T-helper 1 cell treated with Interleukin-12 subunit alpha and Interleukin-12 subunit beta and Interleukin-4 antibody, amounts not matched to agents 30 μg/mL and 1 μg/mL, for 36 hours (primary cell): ENCODE results near the gene DPYD.
"Not testable (repeated sequence)": the region's sequence is repeated elsewhere in the genome, so short reads cannot be mapped to it uniquely, and the experiment has no call there.

Source experiments
- H3K27ac Mint-ChIP-seq: one replicate; pipeline ENCODE4 v1.8.0; 2021; ENCODE audit warnings: mild to moderate bottlenecking, mixed read lengths
- H3K27me3 Mint-ChIP-seq: one replicate; pipeline ENCODE4 v1.8.0; 2021; ENCODE audit warnings: low read depth, mixed read lengths
- H3K36me3 Mint-ChIP-seq: one replicate; pipeline ENCODE4 v1.8.0; 2021; ENCODE audit warnings: low read depth, mixed read lengths
- H3K4me1 Mint-ChIP-seq: one replicate; pipeline ENCODE4 v1.8.0; 2021; ENCODE audit warnings: low read depth, mixed read lengths
- H3K4me3 Mint-ChIP-seq: one replicate; pipeline ENCODE4 v1.8.0; 2021; ENCODE audit warnings: mild to moderate bottlenecking, moderate library complexity, mixed read lengths
- H3K9me3 Mint-ChIP-seq: one replicate; pipeline ENCODE4 v1.8.0; 2021; ENCODE audit warnings: mixed read lengths

DPYD gene

DNA sequence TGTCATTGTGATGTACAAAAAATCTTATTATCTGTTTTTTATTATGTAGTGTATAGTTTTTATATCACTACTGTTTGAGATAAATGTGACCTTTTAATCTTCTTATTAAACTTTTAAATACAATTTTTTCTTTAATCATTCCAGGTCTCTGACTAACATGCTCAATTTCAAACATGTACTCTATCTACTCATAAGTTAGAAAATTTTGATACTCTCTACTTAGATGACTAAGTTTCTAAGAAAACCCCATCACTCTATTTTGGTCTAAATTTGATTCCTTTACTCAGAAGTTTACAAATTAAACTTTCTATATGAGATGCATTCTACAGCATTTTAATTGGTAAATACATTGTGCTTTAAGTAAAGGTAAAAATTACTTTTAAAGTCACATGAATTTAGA is 655.2 kb downstream of the DPYD start:
- Mint-ChIP-seq H3K4me1 (no peaks in the 10 kb centered on the region), H3K4me3 (no peak overlapping the region), H3K36me3 (peaks cover 3% of the 10 kb centered on the region), H3K9me3 (no peaks in the 10 kb centered on the region), H3K27ac (no peak overlapping the region), H3K27me3 (no peaks in the 10 kb centered on the region)

DNA sequence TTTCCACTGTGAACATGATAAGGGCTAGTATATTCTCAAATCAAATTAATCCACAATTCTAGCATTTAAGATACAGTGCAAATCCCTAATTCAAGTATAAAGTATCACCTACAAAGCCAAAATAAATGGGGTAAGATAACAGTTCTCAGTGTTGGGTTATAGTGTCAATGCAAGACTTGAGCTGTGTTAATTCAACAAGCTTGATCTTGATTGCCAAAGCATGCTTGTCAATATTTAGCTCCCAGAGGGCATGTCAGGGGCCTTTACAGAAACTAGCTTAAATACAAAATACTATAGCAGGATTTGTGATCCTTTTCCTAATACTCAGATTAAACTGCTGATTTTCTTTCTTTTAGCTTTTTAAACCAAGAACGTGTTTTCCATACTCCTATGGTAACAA is 658.0 kb downstream of the DPYD start:
- H3K27ac Mint-ChIP-seq = no peak overlapping the region
- H3K9me3 Mint-ChIP-seq = no peaks in the 10 kb centered on the region
- peaks cover 3% of the 10 kb centered on the region for H3K36me3 Mint-ChIP-seq
- H3K4me1 Mint-ChIP-seq = no peaks in the 10 kb centered on the region
- no peaks in the 10 kb centered on the region for H3K27me3 Mint-ChIP-seq
- H3K4me3 Mint-ChIP-seq = no peak overlapping the region

DNA sequence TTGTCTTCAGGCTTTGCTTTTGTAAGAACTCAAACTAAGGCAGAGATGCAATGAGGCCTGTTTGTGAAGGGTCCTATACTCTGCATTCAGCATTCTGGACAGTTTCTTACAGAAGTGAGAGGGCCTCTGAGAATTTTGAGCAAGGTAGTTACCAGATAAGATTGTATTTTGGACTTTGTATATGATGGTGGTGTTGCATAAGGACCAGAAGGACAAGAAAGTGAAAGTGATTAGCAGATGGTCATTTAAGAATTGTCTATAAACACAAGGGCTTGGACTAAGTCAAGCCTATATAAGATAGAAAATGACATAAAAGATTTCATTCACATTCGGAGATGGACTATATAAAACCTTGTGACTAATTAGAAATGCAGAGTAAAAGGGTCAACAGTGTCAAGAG is 662.2 kb downstream of the DPYD start:
- Mint-ChIP-seq H3K27ac (no peak overlapping the region), H3K4me1 (peaks cover 2% of the 10 kb centered on the region), H3K9me3 (no peaks in the 10 kb centered on the region), H3K27me3 (no peaks in the 10 kb centered on the region), H3K36me3 (no peaks in the 10 kb centered on the region), H3K4me3 (no peak overlapping the region)

DNA sequence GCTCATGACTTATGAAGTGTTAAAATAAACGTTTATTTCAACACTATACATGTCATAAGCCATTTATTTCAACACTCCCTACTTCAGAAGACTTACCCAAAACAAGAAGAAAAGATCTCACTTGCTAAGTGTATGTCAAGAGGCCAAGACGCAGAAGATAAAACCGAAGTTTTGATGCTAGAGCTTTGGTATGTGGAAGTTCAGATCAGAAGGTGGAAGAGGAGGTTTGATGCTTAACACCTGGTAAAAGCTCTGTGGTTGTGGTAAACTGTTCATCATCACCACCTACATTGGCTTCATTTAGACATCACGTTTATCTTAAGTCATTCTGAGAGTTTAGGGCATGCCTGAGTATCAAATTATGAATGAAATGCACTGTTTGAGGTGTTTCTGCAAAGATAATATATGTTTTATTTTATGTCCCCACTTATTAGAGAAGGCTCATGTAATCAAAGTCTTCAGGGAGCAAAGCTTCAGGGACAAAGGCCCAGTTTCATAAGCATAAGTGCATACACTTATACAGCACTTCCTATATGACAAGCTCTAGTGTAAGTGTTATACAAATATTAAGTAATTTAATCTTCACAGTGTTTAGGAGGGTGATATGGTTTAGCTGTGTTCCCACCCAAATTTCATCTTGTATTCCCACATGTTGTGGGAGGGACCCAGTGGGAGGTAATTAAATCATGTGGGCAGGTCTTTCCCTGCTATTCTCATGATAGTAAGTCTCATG is 665.9 kb downstream of the DPYD start:
- H3K27ac Mint-ChIP-seq = no peak overlapping the region
- no peak overlapping the region for H3K4me3 Mint-ChIP-seq
- peaks cover 2% of the 10 kb centered on the region for H3K4me1 Mint-ChIP-seq
- H3K36me3 Mint-ChIP-seq = no peaks in the 10 kb centered on the region
- H3K27me3 Mint-ChIP-seq = no peaks in the 10 kb centered on the region
- no peaks in the 10 kb centered on the region for H3K9me3 Mint-ChIP-seq

DNA sequence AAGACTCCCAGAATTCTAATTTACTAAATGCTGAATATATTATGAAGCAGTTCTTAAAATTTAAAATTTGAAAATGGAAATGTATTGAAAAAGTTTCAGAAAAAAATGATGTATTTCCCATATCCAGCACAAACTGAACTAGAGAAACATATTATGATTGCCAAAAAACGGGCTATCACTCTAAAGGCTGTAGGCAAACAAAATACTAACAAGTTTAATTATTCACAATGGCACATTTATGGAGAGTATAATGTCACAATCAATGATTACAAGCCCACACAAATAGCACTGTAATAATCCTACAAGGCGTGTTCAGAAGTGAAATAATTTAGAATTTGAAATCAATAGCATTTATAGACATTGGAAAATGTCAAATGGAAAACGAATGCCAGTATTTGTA is 667.9 kb downstream of the DPYD start:
- Mint-ChIP-seq H3K4me1 (peaks cover 2% of the 10 kb centered on the region), H3K9me3 (peaks cover 4% of the 10 kb centered on the region), H3K27ac (no peak overlapping the region), H3K36me3 (no peaks in the 10 kb centered on the region), H3K27me3 (no peaks in the 10 kb centered on the region), H3K4me3 (no peak overlapping the region)

DNA sequence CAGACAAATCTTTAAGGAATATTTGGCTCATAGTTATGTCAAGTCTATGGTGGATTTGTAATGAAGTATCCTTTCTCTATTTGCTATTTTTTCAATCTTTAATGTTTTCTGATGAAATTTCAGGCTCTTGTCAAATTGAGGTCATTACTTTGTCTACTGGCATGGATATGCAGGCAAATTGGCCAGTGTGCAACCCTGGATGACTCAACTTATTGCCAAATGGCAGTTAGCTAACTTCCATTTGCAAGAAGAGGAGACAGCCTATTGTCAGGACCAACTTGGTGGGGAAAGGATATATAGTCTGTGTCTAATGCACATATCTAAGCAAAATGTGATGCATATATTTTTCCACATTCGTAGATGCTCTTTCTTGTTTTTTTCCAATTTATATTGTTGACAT is 668.8 kb downstream of the DPYD start:
- Mint-ChIP-seq H3K27ac (no peak overlapping the region), H3K4me3 (no peak overlapping the region), H3K9me3 (peaks cover 4% of the 10 kb centered on the region), H3K27me3 (no peaks in the 10 kb centered on the region), H3K4me1 (peaks cover 2% of the 10 kb centered on the region), H3K36me3 (no peaks in the 10 kb centered on the region)

DNA sequence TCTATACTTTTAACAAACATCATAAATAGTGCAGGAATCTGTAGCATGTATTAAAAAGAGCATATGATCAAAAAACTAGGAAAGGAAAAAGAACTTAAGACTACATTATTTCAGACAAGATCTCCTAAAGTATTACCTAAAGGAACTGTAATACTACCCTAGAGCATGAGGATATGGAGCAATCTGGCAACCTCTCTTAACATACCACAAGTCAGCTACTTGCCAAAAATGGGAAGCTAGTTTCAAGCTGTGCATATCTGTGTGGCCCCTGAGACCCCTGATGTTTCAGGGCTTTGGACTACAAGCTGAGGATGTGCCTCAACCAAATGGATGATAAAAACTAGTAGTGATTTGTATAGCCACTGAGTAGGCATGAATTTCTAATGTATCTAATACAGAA is 673.6 kb downstream of the DPYD start:
- H3K27ac Mint-ChIP-seq = no peak overlapping the region
- H3K9me3 Mint-ChIP-seq = peaks cover 4% of the 10 kb centered on the region
- no peaks in the 10 kb centered on the region for H3K27me3 Mint-ChIP-seq
- no peaks in the 10 kb centered on the region for H3K36me3 Mint-ChIP-seq
- H3K4me3 Mint-ChIP-seq = no peak overlapping the region
- no peaks in the 10 kb centered on the region for H3K4me1 Mint-ChIP-seq

DNA sequence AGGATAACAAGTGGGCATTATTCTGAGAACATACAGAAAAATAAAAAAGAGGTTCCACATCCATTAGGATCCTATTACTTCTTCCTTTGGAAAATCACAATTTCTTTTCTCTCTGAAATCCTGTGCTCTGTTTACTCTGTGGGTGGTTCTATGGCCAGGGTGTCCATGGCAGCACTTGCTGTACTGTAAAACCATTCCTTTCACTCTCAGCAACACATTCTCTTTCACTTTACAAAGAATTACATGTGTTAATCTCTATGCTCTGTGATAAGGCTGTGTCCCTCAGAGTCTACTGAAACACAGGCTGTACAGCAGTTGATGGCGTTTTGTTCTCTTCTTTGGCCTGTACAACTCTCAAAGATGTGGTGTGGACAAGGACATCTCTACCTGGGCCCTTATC is 675.2 kb downstream of the DPYD start:
- H3K36me3 Mint-ChIP-seq = no peaks in the 10 kb centered on the region
- H3K9me3 Mint-ChIP-seq = peaks cover 4% of the 10 kb centered on the region
- H3K4me1 Mint-ChIP-seq = no peaks in the 10 kb centered on the region
- no peak overlapping the region for H3K27ac Mint-ChIP-seq
- no peak overlapping the region for H3K4me3 Mint-ChIP-seq
- H3K27me3 Mint-ChIP-seq = no peaks in the 10 kb centered on the region

DNA sequence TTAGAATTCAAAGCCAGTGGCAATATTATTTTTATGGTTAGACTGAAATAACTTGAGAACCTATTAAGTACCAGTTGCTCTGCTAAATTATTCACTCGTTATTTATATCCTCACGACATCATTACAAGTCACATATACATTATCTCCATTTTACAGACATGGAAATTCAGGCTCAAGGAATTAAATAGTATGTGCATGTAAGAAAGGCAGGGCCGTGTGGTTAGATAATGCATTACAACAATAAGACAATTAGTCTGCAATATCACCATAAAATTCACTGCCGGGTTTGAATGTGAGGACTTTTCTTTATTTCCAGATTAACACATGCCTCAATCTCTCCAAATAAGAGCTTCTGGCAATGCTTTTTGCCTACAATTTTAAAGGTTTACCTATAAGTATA is 675.8 kb downstream of the DPYD start:
- no peak overlapping the region for H3K4me3 Mint-ChIP-seq
- H3K9me3 Mint-ChIP-seq = peaks cover 4% of the 10 kb centered on the region
- no peaks in the 10 kb centered on the region for H3K36me3 Mint-ChIP-seq
- H3K27ac Mint-ChIP-seq = no peak overlapping the region
- no peaks in the 10 kb centered on the region for H3K27me3 Mint-ChIP-seq
- H3K4me1 Mint-ChIP-seq = no peaks in the 10 kb centered on the region

DNA sequence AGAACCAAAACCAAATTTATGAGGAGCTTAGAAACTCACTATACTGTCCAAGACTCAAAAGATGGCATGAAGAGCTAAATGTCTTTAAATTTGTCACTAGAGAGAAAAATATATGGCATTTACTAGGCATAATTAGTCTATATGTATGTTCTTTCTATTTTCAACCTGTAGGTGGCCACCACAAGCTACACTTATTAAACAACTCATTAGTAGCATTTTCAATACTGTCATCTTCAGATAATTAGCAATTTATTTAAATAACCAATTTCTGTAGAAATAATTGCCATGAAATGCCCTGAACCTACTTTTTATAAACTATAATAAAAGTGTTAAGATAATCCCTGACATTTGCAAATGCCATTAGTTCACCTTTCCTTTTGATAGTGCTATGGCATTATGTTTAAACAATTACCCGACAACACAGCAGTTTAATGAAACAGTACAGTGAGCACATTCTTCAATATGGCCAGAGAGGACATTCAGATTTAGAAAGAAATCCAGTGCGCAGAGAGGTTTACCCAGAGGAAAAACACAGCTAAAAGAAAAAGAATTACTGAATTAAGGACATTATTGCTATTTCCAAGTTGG is 676.8 kb downstream of the DPYD start:
- H3K4me1 Mint-ChIP-seq = no peaks in the 10 kb centered on the region
- no peaks in the 10 kb centered on the region for H3K36me3 Mint-ChIP-seq
- no peak overlapping the region for H3K4me3 Mint-ChIP-seq
- peaks cover 4% of the 10 kb centered on the region for H3K9me3 Mint-ChIP-seq
- H3K27me3 Mint-ChIP-seq = no peaks in the 10 kb centered on the region
- H3K27ac Mint-ChIP-seq = no peak overlapping the region

DNA sequence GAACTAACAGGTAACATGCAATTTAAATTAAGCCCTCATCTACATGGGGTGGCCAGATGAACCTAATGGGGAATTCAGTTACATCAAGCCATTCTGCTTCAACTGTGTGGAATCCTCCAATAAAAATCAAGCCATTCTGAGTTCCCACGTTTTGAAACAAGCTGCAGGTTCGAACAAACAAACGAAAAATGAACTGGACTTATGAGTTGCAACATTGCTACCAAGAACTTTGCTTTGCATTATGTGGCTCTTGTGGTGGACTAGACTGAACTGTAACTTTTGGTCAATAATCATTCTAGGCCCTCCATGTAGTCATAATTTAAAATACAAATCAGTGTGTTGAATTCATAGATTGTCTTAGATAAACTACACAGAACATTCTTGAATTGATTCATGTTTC is 682.0 kb downstream of the DPYD start:
- H3K36me3 Mint-ChIP-seq = peaks cover under 1% of the 10 kb centered on the region
- H3K27ac Mint-ChIP-seq = no peak overlapping the region
- no peaks in the 10 kb centered on the region for H3K4me1 Mint-ChIP-seq
- no peaks in the 10 kb centered on the region for H3K27me3 Mint-ChIP-seq
- no peak overlapping the region for H3K4me3 Mint-ChIP-seq
- no peaks in the 10 kb centered on the region for H3K9me3 Mint-ChIP-seq

DNA sequence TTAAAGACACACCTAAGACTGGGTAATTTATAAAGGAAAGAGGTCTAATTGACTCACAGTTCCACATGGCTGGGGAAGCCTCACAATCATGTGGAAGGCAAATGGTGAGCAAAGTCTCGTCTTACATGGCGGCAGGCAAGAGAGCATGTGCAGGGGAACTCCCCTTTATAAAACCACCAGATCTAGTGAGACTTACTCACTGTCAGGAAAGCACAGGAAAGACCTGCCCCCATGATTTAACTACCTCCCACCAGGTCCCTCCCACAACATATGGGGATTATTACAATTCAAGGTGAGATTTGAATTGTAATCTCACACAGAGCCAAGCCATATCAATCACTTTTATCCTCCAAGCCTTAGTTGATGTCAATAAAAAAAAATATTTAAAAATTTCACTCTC is 689.5 kb downstream of the DPYD start:
- not testable (repeated sequence) for H3K9me3 Mint-ChIP-seq, H3K27me3 Mint-ChIP-seq, H3K4me1 Mint-ChIP-seq, H3K4me3 Mint-ChIP-seq, H3K36me3 Mint-ChIP-seq, H3K27ac Mint-ChIP-seq

DNA sequence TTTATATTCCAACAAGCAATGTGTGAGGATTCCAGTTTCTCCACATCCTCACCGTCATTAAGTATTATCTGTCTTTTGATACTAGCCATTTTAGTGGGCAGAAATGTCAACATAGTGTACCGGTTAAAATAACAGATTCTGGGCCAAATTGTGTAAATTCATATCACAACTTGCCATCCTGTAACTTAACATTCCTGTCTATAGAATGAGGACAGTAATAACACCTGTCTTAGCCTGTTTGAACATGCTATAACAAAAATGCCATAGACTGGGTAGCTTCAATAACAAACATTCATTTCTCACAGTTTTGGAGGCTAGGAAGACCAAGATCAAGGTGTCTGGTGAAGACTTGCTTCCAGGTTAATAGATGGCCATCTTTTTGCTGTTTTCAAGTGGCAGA is 708.2 kb downstream of the DPYD start:
- H3K4me1 Mint-ChIP-seq = no peaks in the 10 kb centered on the region
- no peaks in the 10 kb centered on the region for H3K36me3 Mint-ChIP-seq
- no peaks in the 10 kb centered on the region for H3K27me3 Mint-ChIP-seq
- H3K4me3 Mint-ChIP-seq = no peak overlapping the region
- H3K9me3 Mint-ChIP-seq = no peaks in the 10 kb centered on the region
- no peak overlapping the region for H3K27ac Mint-ChIP-seq

DNA sequence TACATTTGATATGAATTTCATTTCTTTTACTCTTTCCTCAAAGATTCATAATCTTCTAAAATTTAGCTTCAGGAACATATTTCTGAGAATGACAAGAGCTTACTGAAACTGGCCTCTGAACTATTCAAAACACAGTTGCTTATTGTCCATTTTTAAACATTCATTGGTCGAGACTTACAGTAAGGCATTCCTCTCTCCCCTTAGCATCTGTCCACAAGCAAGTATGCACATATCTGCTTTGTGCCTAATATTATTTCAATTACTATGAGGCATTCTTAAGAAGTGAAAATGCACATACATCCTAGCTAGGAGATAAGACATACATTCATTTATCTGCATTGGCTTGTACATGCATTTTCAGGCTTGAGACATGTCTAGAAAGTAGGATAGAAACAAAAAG is 710.5 kb downstream of the DPYD start:
- Mint-ChIP-seq H3K9me3 (no peaks in the 10 kb centered on the region), H3K4me3 (no peak overlapping the region), H3K36me3 (no peaks in the 10 kb centered on the region), H3K27ac (no peak overlapping the region), H3K27me3 (no peaks in the 10 kb centered on the region), H3K4me1 (no peaks in the 10 kb centered on the region)

DNA sequence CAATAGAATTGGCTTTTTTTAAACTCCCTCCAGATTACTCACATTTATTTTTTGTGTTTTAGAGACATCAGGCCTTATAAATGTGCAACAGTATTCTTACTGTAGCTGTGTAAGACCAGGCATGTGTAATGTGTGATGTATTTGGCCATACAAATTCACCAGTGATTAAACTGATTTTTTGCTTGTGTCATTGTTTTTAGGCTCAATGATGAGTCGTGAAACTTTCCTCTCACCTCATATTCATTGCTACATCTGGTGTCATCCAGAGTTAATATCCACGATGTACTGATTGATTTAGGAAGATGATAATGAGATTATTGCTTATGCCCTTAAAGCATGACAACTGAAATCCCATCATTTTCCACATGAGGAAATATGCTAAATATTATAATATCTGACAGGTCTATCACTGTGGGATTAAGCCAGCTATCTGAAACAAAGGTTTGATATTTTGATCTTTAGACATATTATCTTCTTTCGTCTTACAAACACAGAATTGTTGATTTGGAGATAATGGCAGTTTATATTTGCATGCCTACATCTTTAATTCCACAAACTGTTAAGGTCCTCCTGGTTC is 711.4 kb downstream of the DPYD start:
- Mint-ChIP-seq H3K4me3 (no peak overlapping the region), H3K27ac (no peak overlapping the region), H3K4me1 (no peaks in the 10 kb centered on the region), H3K27me3 (no peaks in the 10 kb centered on the region), H3K36me3 (no peaks in the 10 kb centered on the region), H3K9me3 (no peaks in the 10 kb centered on the region)
